Caco-2 (cell line): ENCODE data around the gene INPP4A. TPM values are rescaled to one million over a fixed set of nuclear protein-coding genes. Genes with fewer than 3 reads are reported as not detected.

Experiments used
- BruUV-seq: library from RNA; stranded (reverse); fragments of 400-500 nt; replicated peaks from 2 replicates; lab custom pipeline; 2021; lab: Mats Ljungman, UMichigan
- CTCF ChIA-PET: fragments of 300-600 bp; sonication (Branson Sonifier 250); formaldehyde crosslinking; loops from one replicate; lab custom pipeline; 2022; ENCODE audit warnings: antibody characterized with exemption; lab: Charles Lee
- POLR2A ChIA-PET: fragments of 300-600 bp; sonication (Branson Sonifier 250); formaldehyde crosslinking; loops from one replicate; lab custom pipeline; 2022; ENCODE audit warnings: antibody characterized with exemption; lab: Charles Lee
- DNase-seq, 2 experiments: peaks; one replicate each; pipeline versions ENCODE4 v3.0.0 to v3.0.0-alpha.2; 2020 to 2022
- H3K27me3 ChIP-seq: replicated peaks from 2 replicates; pipeline ENCODE4 v1.6.0; 2011; ENCODE audit warnings: low read length; ENCODE audit not compliant: control insufficient read depth, insufficient read depth
- H3K36me3 ChIP-seq: 2 replicates; pipeline ENCODE4 v1.5.1; 2011; ENCODE audit warnings: low read length; ENCODE audit not compliant: control insufficient read depth, insufficient read depth
- H3K4me1 ChIP-seq: fragments of 250-450 bp; sonication (Bioruptor Pico); 2 replicates; pipeline ENCODE4 v1.5.1; 2020; ENCODE audit warnings: mild to moderate bottlenecking
- H3K4me3 ChIP-seq: 2 replicates; pipeline ENCODE4 v1.5.1; 2011; ENCODE audit warnings: low read depth, mild to moderate bottlenecking, control low read depth, low read length
- H3K9me3 ChIP-seq: fragments of 250-450 bp; sonication (Bioruptor Pico); 2 replicates; pipeline ENCODE4 v1.5.1; 2020; ENCODE audit warnings: mild to moderate bottlenecking, moderate library complexity
- H3K27ac Mint-ChIP-seq: one replicate; pipeline ENCODE4 v1.8.0; 2022; ENCODE audit warnings: mixed read lengths; ENCODE audit not compliant: unreplicated experiment
- H3K27me3 Mint-ChIP-seq: one replicate; pipeline ENCODE4 v1.8.0; 2022; ENCODE audit warnings: mixed read lengths; ENCODE audit not compliant: insufficient read depth, unreplicated experiment
- H3K36me3 Mint-ChIP-seq: one replicate; pipeline ENCODE4 v1.8.0; 2022; ENCODE audit warnings: mild to moderate bottlenecking, mixed read lengths; ENCODE audit not compliant: insufficient read depth, unreplicated experiment
- H3K4me1 Mint-ChIP-seq: one replicate; pipeline ENCODE4 v1.8.0; 2022; ENCODE audit warnings: low read depth, mixed read lengths; ENCODE audit not compliant: unreplicated experiment
- H3K4me3 Mint-ChIP-seq: one replicate; pipeline ENCODE4 v1.8.0; 2022; ENCODE audit warnings: mild to moderate bottlenecking, moderate library complexity, mixed read lengths; ENCODE audit not compliant: unreplicated experiment
- H3K9me3 Mint-ChIP-seq: one replicate; pipeline ENCODE4 v1.8.0; 2022; ENCODE audit warnings: mixed read lengths; ENCODE audit not compliant: unreplicated experiment
- intact Hi-C: fragments of 100-400 bp; cut with micrococcal nuclease; formaldehyde crosslinking; loops from one replicate; pipeline ENCODE4 v1.10.0; 2022; ENCODE audit not compliant: unreplicated experiment
- total RNA-seq: library from RNA; stranded (reverse); gene quantifications from 2 replicates; pipeline ENCODE4 v1.2.3, GENCODE V29; 2022
- TF ChIP-seq, protein P1 (sequence below), 2 experiments: fragments of 200-600 bp in 1 of 2; IDR thresholded peaks; 1 replicate in 1 of 2; 2 replicates in 1 of 2; pipeline versions ENCODE4 v1.5.1 to v1.8.0; 2011 to 2022; ENCODE audit warnings: antibody characterized with exemption in 1 of 2, control low read depth in 1 of 2, inconsistent platforms in 1 of 2, low read depth in 1 of 2, low read length in 1 of 2, mild to moderate bottlenecking in 1 of 2, moderate library complexity in 1 of 2; ENCODE audit not compliant: insufficient read depth in 1 of 2, severe bottlenecking in 1 of 2, unreplicated experiment in 1 of 2

The INPP4A gene
- total RNA-seq, 1 experiment from 2014 or later = 26.3 TPM

GRCh38 chr2:98605076-98605475 is 160.4 kb downstream of the INPP4A start:
- H3K9me3 Mint-ChIP-seq = no peaks in the 10 kb centered on the region
- no peaks in the 10 kb centered on the region for H3K27me3 Mint-ChIP-seq
- BruUV-seq = no TSS peak
- H3K4me3 Mint-ChIP-seq = no peak overlapping the region
- Histone ChIP-seq H3K27me3 (no peaks in the 10 kb centered on the region), H3K4me1 (no peaks in the 10 kb centered on the region; the same call in 1 of the 2 replicates), H3K4me3 (no peak overlapping the region), H3K36me3 (no peaks in the 10 kb centered on the region), H3K9me3 (no peaks in the 10 kb centered on the region)
- intact Hi-C loops = no loop called here
- no peak overlapping the region for H3K27ac Mint-ChIP-seq
- CTCF ChIA-PET = no interaction called here
- peaks cover 42% of the 10 kb centered on the region for H3K36me3 Mint-ChIP-seq
- TF ChIP-seq, protein P1, sequence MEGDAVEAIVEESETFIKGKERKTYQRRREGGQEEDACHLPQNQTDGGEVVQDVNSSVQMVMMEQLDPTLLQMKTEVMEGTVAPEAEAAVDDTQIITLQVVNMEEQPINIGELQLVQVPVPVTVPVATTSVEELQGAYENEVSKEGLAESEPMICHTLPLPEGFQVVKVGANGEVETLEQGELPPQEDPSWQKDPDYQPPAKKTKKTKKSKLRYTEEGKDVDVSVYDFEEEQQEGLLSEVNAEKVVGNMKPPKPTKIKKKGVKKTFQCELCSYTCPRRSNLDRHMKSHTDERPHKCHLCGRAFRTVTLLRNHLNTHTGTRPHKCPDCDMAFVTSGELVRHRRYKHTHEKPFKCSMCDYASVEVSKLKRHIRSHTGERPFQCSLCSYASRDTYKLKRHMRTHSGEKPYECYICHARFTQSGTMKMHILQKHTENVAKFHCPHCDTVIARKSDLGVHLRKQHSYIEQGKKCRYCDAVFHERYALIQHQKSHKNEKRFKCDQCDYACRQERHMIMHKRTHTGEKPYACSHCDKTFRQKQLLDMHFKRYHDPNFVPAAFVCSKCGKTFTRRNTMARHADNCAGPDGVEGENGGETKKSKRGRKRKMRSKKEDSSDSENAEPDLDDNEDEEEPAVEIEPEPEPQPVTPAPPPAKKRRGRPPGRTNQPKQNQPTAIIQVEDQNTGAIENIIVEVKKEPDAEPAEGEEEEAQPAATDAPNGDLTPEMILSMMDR (IDR thresholded peaks at IDR 0.05; ENCODE audit: insufficient read depth in 1 of 2, low read depth in 1 of 2, low read length in 1 of 2, severe bottlenecking in 1 of 2, unreplicated experiment in 1 of 2) = no peak
- H3K4me1 Mint-ChIP-seq = peaks cover 14% of the 10 kb centered on the region
- no peak for DNase-seq
- POLR2A ChIA-PET = no interaction called here

DNA sequence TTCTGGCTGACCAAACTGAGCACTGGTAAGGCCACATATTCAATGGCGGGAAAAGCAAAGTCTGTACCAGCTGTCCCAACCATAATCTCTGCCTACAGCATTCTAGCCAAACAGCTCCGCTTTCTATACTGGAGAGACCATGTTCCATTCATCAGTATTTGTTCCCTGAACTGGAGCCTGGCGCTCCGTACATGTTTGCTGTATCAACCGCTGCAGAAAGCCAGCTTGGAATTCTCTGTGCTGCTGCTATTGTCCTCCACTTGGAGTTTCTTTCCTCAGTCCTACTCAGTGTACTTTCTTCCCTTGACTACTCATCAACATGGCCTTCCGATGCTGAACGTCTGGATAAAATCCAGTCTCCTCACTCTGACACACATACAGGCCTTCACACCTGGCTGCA is 161.8 kb downstream of the INPP4A start:
- H3K4me3 ChIP-seq = no peak overlapping the region
- no peaks in the 10 kb centered on the region for H3K27me3 ChIP-seq
- Mint-ChIP-seq H3K27ac (no peak overlapping the region), H3K27me3 (no peaks in the 10 kb centered on the region), H3K36me3 (peaks cover 36% of the 10 kb centered on the region), H3K4me3 (no peak overlapping the region), H3K4me1 (peaks cover 22% of the 10 kb centered on the region), H3K9me3 (no peaks in the 10 kb centered on the region)
- ChIA-PET CTCF (no interaction called here), POLR2A (no interaction called here)
- H3K9me3 ChIP-seq = no peaks in the 10 kb centered on the region
- no peak for DNase-seq
- no peaks in the 10 kb centered on the region for H3K36me3 ChIP-seq
- TF ChIP-seq, protein P1 (IDR thresholded peaks at IDR 0.05; ENCODE audit: insufficient read depth in 1 of 2, low read depth in 1 of 2, low read length in 1 of 2, severe bottlenecking in 1 of 2, unreplicated experiment in 1 of 2) = no peak
- intact Hi-C loops = no loop called here
- peaks cover 4% of the 10 kb centered on the region for H3K4me1 ChIP-seq
- BruUV-seq = no TSS peak

DNA sequence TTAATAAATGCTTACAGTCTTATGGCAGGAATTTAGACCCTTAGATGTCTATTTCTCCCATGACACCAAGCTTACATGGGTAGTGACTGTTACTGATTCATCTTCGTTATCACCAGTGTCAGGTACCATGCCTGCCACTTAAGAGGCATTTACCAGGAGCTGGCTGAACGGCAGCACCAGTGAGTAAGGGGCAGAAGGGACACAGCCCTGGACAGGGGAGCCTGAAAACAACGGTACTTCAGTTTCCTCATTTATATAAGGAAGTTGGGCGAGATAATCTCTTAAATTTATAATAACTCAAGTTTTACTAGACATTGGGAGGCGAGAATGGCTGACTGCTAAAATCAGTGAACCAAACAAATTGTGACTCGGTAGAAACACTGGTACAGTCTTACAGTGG is 162.4 kb downstream of the INPP4A start:
- no peak for DNase-seq
- no peaks in the 10 kb centered on the region for H3K36me3 ChIP-seq
- Mint-ChIP-seq H3K9me3 (no peaks in the 10 kb centered on the region), H3K4me1 (peaks cover 22% of the 10 kb centered on the region), H3K4me3 (peak overlapping the region; percentile 86), H3K36me3 (peaks cover 32% of the 10 kb centered on the region), H3K27ac (peak overlapping the region; percentile 82), H3K27me3 (no peaks in the 10 kb centered on the region)
- ChIA-PET CTCF (no interaction called here), POLR2A (no interaction called here)
- H3K9me3 ChIP-seq = no peaks in the 10 kb centered on the region
- H3K27me3 ChIP-seq = no peaks in the 10 kb centered on the region
- TF ChIP-seq, protein P1 (IDR thresholded peaks at IDR 0.05; ENCODE audit: insufficient read depth in 1 of 2, low read depth in 1 of 2, low read length in 1 of 2, severe bottlenecking in 1 of 2, unreplicated experiment in 1 of 2) = no peak
- intact Hi-C loops = no loop called here
- no TSS peak for BruUV-seq
- H3K4me1 ChIP-seq = peaks cover 5% of the 10 kb centered on the region
- H3K4me3 ChIP-seq = peak overlapping the region; percentile 78
